ENCODE measurements around the gene MICU1. TPM values are rescaled to one million over a fixed set of nuclear protein-coding genes. Genes with fewer than 3 reads are reported as not detected.
A peak's percentile ranks its signal among the peaks of the same experiment; 100 is the strongest.

Gene MICU1
- total and polyA plus RNA-seq, 4 donors: 53.1 to 86.9 (median 73.8) TPM

- Histone ChIP-seq H3K4me3 (ENCODE audit: low read depth, low read length) (no peak overlapping the region), H3K27ac (ENCODE audit: low read depth, low read length) (no peak overlapping the region), H3K27me3 (ENCODE audit: control insufficient read depth, insufficient read depth, low read length) (no peaks in the 10 kb centered on the region), H3K9me3 (ENCODE audit: control insufficient read depth, insufficient read depth, low read length) (peaks cover 3% of the 10 kb centered on the region), H3K4me1 (ENCODE audit: control insufficient read depth, insufficient read depth, low read length) (peaks cover 10% of the 10 kb centered on the region), H3K36me3 (ENCODE audit: control insufficient read depth, insufficient read depth, low read length) (peaks cover 6% of the 10 kb centered on the region)
- no peak for DNase-seq (ENCODE audit: low read depth in 4 of 6, low spot score in 6 of 6)
- WGBS (ENCODE audit: insufficient coverage): 100% methylated on average over 1 of the region's 3 CpGs
These were observed 202.5 kb downstream of the MICU1 start for GRCh38 chr10:72423426-72423825.

- Histone ChIP-seq H3K36me3 (ENCODE audit: control insufficient read depth, insufficient read depth, low read length) (peaks cover 6% of the 10 kb centered on the region), H3K4me1 (ENCODE audit: control insufficient read depth, insufficient read depth, low read length) (peaks cover 10% of the 10 kb centered on the region), H3K27me3 (ENCODE audit: control insufficient read depth, insufficient read depth, low read length) (no peaks in the 10 kb centered on the region), H3K27ac (ENCODE audit: low read depth, low read length) (no peak overlapping the region), H3K9me3 (ENCODE audit: control insufficient read depth, insufficient read depth, low read length) (peaks cover 3% of the 10 kb centered on the region), H3K4me3 (ENCODE audit: low read depth, low read length) (no peak overlapping the region)
- WGBS (ENCODE audit: insufficient coverage): no CpG with 5 or more reads among the region's 1 CpG
- no peak for DNase-seq (ENCODE audit: low read depth in 4 of 6, low spot score in 6 of 6)
These were observed 203.9 kb downstream of the MICU1 start for GRCh38 chr10:72421885-72422540.

GRCh38 chr10:72419241-72419640 is 206.6 kb downstream of the MICU1 start:
- DNase-seq (ENCODE audit: low read depth in 4 of 6, low spot score in 6 of 6): peak in 1 of 6 donors; percentile 16
- no CpG with 5 or more reads among the region's 2 CpGs for WGBS (ENCODE audit: insufficient coverage)

GRCh38 chr10:72418679-72419078 is 207.2 kb downstream of the MICU1 start:
- H3K4me1 ChIP-seq (ENCODE audit: control insufficient read depth, insufficient read depth, low read length): no peaks in the 10 kb centered on the region
- no peak overlapping the region for H3K27ac ChIP-seq (ENCODE audit: low read depth, low read length)
- WGBS (ENCODE audit: insufficient coverage): 85% methylated on average over 3 of the region's 3 CpGs

More at GRCh38 chr10:72419241-72419640, 206.6 kb downstream of the MICU1 start:
- Histone ChIP-seq H3K4me3 (ENCODE audit: low read depth, low read length) (no peak overlapping the region), H3K27me3 (ENCODE audit: control insufficient read depth, insufficient read depth, low read length) (no peaks in the 10 kb centered on the region), H3K9me3 (ENCODE audit: control insufficient read depth, insufficient read depth, low read length) (peaks cover 3% of the 10 kb centered on the region), H3K27ac (ENCODE audit: low read depth, low read length) (no peak overlapping the region), H3K4me1 (ENCODE audit: control insufficient read depth, insufficient read depth, low read length) (no peaks in the 10 kb centered on the region), H3K36me3 (ENCODE audit: control insufficient read depth, insufficient read depth, low read length) (peaks cover 6% of the 10 kb centered on the region)

GRCh38 chr10:72417971-72418370 is 207.9 kb downstream of the MICU1 start:
- WGBS (ENCODE audit: insufficient coverage): 100% methylated on average over 1 of the region's 1 CpG
- H3K9me3 ChIP-seq (ENCODE audit: control insufficient read depth, insufficient read depth, low read length): peaks cover 6% of the 10 kb centered on the region
- no peak for DNase-seq (ENCODE audit: low read depth in 4 of 6, low spot score in 6 of 6)
- H3K27me3 ChIP-seq (ENCODE audit: control insufficient read depth, insufficient read depth, low read length): no peaks in the 10 kb centered on the region
- peaks cover 6% of the 10 kb centered on the region for H3K36me3 ChIP-seq (ENCODE audit: control insufficient read depth, insufficient read depth, low read length)
- no peak overlapping the region for H3K27ac ChIP-seq (ENCODE audit: low read depth, low read length)
- H3K4me3 ChIP-seq (ENCODE audit: low read depth, low read length): no peak overlapping the region
- H3K4me1 ChIP-seq (ENCODE audit: control insufficient read depth, insufficient read depth, low read length): no peaks in the 10 kb centered on the region

More at GRCh38 chr10:72418679-72419078, 207.2 kb downstream of the MICU1 start:
- Histone ChIP-seq H3K36me3 (ENCODE audit: control insufficient read depth, insufficient read depth, low read length) (peaks cover 6% of the 10 kb centered on the region), H3K4me3 (ENCODE audit: low read depth, low read length) (no peak overlapping the region), H3K27me3 (ENCODE audit: control insufficient read depth, insufficient read depth, low read length) (no peaks in the 10 kb centered on the region), H3K9me3 (ENCODE audit: control insufficient read depth, insufficient read depth, low read length) (peaks cover 6% of the 10 kb centered on the region)
- no peak for DNase-seq (ENCODE audit: low read depth in 4 of 6, low spot score in 6 of 6)

GRCh38 chr10:72416661-72417060 is 209.2 kb downstream of the MICU1 start:
- H3K9me3 ChIP-seq (ENCODE audit: control insufficient read depth, insufficient read depth, low read length): peaks cover 3% of the 10 kb centered on the region
- no peak for DNase-seq (ENCODE audit: low read depth in 4 of 6, low spot score in 6 of 6)
- peaks cover 4% of the 10 kb centered on the region for H3K36me3 ChIP-seq (ENCODE audit: control insufficient read depth, insufficient read depth, low read length)
- whole genome bisulfite sequencing (ENCODE audit: insufficient coverage): 89% methylated on average over 2 of the region's 4 CpGs
- no peak overlapping the region for H3K27ac ChIP-seq (ENCODE audit: low read depth, low read length)
- no peaks in the 10 kb centered on the region for H3K4me1 ChIP-seq (ENCODE audit: control insufficient read depth, insufficient read depth, low read length)
- no peaks in the 10 kb centered on the region for H3K27me3 ChIP-seq (ENCODE audit: control insufficient read depth, insufficient read depth, low read length)
- H3K4me3 ChIP-seq (ENCODE audit: low read depth, low read length): no peak overlapping the region

GRCh38 chr10:72414642-72415041 is 211.2 kb downstream of the MICU1 start:
- H3K36me3 ChIP-seq (ENCODE audit: control insufficient read depth, insufficient read depth, low read length): no peaks in the 10 kb centered on the region
- no peak overlapping the region for H3K4me3 ChIP-seq (ENCODE audit: low read depth, low read length)
- no peak overlapping the region for H3K27ac ChIP-seq (ENCODE audit: low read depth, low read length)
- peaks cover 3% of the 10 kb centered on the region for H3K9me3 ChIP-seq (ENCODE audit: control insufficient read depth, insufficient read depth, low read length)
- H3K27me3 ChIP-seq (ENCODE audit: control insufficient read depth, insufficient read depth, low read length): no peaks in the 10 kb centered on the region
- no peaks in the 10 kb centered on the region for H3K4me1 ChIP-seq (ENCODE audit: control insufficient read depth, insufficient read depth, low read length)
- WGBS (ENCODE audit: insufficient coverage): 80% methylated on average over 2 of the region's 3 CpGs
- DNase-seq (ENCODE audit: low read depth in 4 of 6, low spot score in 6 of 6): no peak

- Histone ChIP-seq H3K4me1 (ENCODE audit: control insufficient read depth, insufficient read depth, low read length) (no peaks in the 10 kb centered on the region), H3K27ac (ENCODE audit: low read depth, low read length) (no peak overlapping the region), H3K4me3 (ENCODE audit: low read depth, low read length) (no peak overlapping the region), H3K36me3 (ENCODE audit: control insufficient read depth, insufficient read depth, low read length) (no peaks in the 10 kb centered on the region), H3K9me3 (ENCODE audit: control insufficient read depth, insufficient read depth, low read length) (peaks cover 3% of the 10 kb centered on the region), H3K27me3 (ENCODE audit: control insufficient read depth, insufficient read depth, low read length) (no peaks in the 10 kb centered on the region)
- no CpG with 5 or more reads among the region's 1 CpG for WGBS (ENCODE audit: insufficient coverage)
- DNase-seq (ENCODE audit: low read depth in 4 of 6, low spot score in 6 of 6): no peak
These were observed 216.7 kb downstream of the MICU1 start for GRCh38 chr10:72409167-72409566.

GRCh38 chr10:72407927-72408600 is 217.8 kb downstream of the MICU1 start:
- no peaks in the 10 kb centered on the region for H3K9me3 ChIP-seq (ENCODE audit: control insufficient read depth, insufficient read depth, low read length)
- no peak overlapping the region for H3K4me3 ChIP-seq (ENCODE audit: low read depth, low read length)
- no peak for DNase-seq (ENCODE audit: low read depth in 4 of 6, low spot score in 6 of 6)
- no peak overlapping the region for H3K27ac ChIP-seq (ENCODE audit: low read depth, low read length)
- H3K36me3 ChIP-seq (ENCODE audit: control insufficient read depth, insufficient read depth, low read length): no peaks in the 10 kb centered on the region
- H3K27me3 ChIP-seq (ENCODE audit: control insufficient read depth, insufficient read depth, low read length): no peaks in the 10 kb centered on the region
- 91% methylated on average over 4 of the region's 7 CpGs for WGBS (ENCODE audit: insufficient coverage)
- no peaks in the 10 kb centered on the region for H3K4me1 ChIP-seq (ENCODE audit: control insufficient read depth, insufficient read depth, low read length)

GRCh38 chr10:72407471-72407870 is 218.4 kb downstream of the MICU1 start:
- H3K4me3 ChIP-seq (ENCODE audit: low read depth, low read length): no peak overlapping the region
- H3K27me3 ChIP-seq (ENCODE audit: control insufficient read depth, insufficient read depth, low read length): no peaks in the 10 kb centered on the region
- H3K9me3 ChIP-seq (ENCODE audit: control insufficient read depth, insufficient read depth, low read length): no peaks in the 10 kb centered on the region
- no peak for DNase-seq (ENCODE audit: low read depth in 4 of 6, low spot score in 6 of 6)
- 100% methylated on average over 1 of the region's 3 CpGs for WGBS (ENCODE audit: insufficient coverage)
- no peaks in the 10 kb centered on the region for H3K36me3 ChIP-seq (ENCODE audit: control insufficient read depth, insufficient read depth, low read length)
- no peaks in the 10 kb centered on the region for H3K4me1 ChIP-seq (ENCODE audit: control insufficient read depth, insufficient read depth, low read length)
- no peak overlapping the region for H3K27ac ChIP-seq (ENCODE audit: low read depth, low read length)

Measured in spinal cord (tissue), 10 donors.